GM21528 (cell line): Measurements from ENCODE around the gene STK32C.

Experiments used
- ATAC-seq: cut with Tn5 transposase; IDR thresholded peaks from one replicate; pipeline ENCODE4 v1.9.1; 2021; ENCODE audit warnings: mild to moderate bottlenecking, moderate library complexity; ENCODE audit not compliant: unreplicated experiment, low FRiP score

Gene STK32C

GRCh38 chr10:132192076-132192975 is 115.4 kb downstream of the STK32C start:
- ATAC-seq = no peak

DNA sequence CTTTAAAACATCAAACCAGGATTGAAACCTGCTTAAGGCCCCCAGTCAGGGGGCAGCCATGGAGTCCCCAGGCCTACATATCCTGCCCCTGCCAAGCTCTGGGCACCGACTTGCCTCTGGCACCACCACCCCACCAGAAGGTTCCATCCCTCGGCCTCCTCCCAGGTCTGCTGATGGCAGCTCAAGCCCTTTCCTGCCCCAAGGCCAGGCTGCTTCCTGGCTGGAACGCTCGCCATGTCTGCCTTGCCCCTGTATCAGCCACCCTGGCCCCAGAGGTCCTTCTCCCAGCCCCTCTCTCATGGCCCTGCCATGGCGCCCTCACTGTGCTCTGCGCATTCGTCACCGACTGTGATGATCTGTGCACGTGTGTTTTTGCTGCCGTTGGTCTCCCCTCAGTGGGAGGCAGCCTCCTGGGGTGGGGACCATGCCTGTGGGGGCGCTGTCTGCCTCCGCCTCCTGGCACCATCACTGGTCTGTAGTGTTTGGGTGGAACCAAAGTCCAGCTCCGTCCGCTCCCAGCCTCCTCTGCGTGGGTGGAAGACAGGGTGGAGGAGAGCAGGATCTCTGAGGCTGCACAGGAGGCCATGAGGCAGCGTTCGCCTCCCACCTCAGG is 117.8 kb downstream of the STK32C start:
- no peak for ATAC-seq

- ATAC-seq = no peak
Measured at GRCh38 chr10:132189016-132189415, 118.7 kb downstream of the STK32C start.

DNA sequence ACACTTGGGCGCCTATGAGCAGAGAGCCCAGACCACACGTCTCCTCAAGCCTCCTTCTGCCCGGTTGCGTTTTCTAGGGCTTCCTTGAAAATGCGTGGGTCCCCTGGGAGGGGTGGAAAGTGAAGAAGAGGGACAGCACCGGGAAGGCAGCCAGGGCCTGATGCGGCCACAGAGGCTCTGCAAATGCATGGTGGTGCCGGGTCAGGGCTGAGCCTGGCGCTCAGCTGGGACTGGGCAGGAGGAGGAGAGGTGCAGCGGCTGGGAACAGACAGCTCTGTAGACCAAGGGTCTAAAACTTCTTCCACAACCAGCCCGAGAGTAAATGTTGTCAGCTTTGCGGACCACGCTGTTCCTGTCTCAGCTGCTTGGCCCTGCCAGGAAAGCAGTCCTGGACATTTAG is 119.4 kb downstream of the STK32C start:
- ATAC-seq = no peak

DNA sequence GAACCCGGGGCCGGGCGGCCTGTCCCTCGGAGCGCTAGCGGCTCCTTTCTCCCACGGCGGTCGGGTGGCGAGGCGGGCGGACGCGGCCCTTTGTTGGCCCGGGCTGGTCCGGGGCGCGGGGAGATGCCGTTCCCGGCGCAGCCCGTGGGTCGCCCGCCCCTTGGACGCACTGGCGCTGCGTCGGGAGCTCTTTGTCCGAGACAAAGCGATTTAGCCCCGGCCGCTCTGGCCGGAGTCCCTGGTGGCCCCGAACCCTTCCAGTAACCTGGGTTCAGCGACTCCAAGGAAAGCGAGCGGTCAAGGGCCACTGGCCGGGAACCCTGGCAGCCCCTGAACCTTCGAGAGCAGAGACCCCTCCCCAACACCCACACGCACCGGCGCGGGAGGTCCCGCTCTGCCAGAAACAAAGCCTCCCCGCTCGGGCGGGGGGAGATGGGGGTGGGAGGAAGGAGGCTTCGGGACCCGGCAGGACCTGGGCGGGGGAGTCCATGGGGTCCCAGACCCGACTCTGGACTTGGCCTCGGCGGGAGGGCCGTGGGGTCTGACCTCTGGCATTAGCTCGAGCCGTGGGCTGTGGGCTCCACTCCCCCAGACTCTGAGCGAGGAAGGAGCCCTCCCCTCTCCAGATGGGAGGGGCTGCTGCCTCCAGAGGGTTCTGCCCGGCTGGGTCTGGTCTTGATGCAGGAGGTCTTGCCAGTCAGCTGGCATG is 120.2 kb downstream of the STK32C start:
- ATAC-seq = no peak

DNA sequence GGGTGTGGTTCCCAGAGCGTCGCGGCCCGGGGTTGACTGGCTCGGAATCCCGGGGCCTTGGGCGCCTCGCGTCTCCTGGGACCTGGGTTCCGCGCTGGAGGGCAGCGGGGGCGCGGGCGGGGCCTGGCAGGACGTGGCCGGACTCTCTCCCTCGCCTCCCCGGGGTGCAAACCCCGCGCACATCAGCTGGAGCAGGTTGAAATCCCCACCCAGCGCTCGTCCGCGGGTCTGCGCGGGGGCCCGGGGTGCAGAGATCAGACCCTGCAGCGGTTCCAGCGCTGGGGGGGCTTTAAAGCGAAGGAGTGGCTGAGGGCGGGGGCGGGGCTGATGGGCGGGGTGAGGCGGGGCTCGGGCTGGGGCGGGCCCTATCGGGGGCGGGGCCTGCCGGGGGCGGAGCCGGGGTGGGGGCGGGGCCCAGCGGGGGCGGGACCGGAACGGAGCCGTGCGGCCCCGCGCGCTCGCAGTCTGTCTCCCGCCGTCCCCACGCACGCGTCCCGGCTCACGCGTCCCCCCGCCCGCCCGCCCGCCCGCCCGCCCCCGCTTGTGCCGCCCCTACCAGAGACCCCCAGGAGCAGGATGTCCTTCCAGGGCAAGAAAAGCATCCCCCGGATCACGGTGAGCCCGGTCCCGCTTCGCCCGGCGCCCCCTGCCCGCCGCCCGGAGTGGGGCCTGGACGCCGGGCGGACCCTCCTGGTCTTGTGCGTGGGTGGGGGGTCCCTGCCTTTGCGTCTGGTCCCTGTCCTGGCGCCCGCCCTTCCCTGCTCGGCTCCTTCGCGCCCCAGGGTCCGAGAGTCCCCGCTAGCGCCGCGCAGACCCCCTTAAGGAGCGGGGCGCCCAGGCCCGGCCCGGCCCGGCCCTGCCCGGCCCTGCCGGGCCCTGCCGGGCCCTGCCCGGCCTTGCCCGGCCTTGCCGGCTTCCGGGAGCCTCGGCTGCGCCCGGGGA is 121.0 kb downstream of the STK32C start, which contains the start of gene DPYSL4:
DPYSL4 (plus strand) TSS at position 461 of the 942 bp plus-strand sequence; CDS start at position 577, 116 bp downstream.
- ATAC-seq = no peak

DNA sequence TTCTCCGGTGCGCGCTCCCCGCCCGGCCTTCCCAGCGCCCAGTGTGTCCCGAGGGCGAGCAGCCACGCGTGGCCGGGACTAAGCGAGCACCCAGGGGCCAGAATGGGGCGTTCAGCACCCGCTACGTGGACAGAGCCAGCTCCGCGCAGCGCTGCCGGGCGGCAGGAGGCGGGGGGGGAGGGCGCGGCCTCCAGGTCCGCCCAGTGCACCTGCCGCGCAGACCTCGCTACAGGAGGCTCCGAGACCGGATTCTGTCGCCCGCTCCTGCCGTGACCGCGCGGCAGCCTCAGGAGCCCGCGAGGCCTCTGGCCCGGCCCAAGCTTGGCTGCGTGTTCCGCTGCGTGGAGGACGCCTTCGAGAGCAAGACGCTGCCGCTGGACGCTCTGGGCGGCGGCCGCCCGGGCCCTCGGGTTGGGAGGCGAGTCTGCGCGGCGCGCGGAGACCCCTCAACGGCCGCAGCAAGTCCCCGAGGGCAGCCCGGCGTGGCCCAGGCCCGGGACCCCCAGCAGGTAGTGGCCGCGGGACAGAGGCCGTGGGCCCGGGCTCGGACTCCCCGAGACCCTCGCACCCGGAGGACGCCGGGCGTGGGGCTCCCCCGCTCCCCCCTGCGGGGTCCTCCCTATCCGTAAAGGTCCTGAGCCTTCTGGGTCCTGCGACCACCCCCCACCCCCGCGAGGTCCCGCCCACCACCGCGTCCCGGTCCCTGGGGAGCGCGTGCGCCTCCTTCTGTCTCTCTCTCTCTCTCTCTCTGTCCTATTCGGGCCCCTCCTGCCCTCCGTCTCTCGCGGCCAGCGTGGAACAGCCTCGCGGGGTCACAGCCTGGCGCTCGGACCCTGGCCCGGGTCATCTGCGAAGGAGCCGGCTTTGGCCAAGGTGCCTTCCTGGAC is 121.9 kb downstream of the STK32C start:
- no peak for ATAC-seq

GRCh38 chr10:132184816-132185593 is 122.7 kb downstream of the STK32C start:
- ATAC-seq = no peak

DNA sequence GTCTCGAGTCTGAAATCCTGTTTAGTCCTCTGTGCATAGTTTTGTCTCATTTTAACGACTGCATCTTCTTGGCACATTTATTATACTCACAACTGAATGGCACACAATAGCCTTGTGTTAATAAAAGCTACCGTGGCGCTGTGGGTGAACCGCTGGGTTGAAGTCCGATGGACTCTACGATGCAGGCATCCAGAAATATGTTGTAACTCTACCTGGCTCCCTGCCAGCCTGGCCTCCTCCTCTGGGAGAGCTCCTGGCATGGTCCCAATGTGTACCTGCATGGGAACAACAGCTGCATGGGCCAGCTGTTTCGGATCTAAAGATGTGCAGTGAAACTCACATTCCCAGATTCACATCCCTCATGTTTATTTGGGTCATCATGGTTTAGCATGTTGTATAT is 124.7 kb downstream of the STK32C start:
- no peak for ATAC-seq

DNA sequence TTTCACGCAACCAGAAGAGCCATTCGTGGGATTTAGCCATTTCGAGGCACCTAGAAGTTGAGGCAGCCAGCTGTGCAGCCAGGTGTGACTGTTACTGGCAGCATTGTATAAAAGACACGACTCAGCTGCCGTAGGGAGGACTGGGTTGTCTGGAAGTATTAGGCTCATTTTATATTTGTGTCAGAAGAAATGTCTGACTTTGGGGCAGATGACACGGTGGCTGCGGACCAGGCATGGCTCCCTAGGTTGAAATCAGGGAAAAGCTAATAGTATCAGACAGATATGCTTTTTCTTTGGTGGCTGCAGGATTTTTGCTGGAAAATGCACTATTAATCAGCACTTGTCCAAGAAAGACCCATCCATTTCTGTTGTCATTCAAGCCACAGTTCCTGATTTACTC is 125.2 kb downstream of the STK32C start:
- no peak for ATAC-seq

DNA sequence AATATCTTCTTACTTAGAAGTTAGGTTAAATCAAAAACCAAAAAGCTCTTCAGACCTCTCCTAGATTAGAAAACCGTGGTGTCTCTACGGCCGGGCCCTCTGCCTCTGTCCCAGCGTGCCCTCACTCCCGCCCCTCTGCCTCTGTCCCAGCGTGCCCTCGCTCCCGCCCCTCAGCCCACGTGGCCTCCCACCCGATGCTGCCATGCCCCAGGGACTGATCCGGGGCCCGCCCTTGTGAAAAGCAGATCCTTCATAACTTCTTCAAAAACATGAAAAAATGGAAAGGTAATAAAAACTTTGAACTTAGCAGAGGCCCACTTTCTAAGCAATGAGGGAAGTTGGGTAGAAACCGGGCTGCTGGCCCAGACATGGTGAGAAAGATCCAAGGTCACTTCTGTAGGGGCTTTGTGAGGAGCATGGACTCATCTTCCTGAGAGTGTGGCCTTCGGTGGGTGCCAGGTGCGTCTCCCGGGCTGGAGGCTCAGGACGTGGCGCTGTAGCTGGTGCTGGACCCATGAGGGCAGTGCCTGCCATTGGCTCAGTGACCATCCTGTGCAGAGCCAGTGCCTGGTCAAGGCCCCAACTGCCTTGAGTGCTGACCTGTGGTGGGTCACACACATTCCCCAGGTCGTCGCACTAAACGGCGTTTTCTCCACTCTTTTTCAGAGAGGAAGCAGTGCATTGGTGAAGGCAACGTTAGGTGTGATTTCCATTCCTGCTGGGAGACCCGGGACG is 125.9 kb downstream of the STK32C start:
- ATAC-seq = no peak

- ATAC-seq = no peak
Measured at GRCh38 chr10:132180736-132181135, 127.0 kb downstream of the STK32C start.

- no peak for ATAC-seq
Measured at GRCh38 chr10:132179551-132180392, 128.0 kb downstream of the STK32C start.

- ATAC-seq = no peak
Measured at GRCh38 chr10:132178672-132179545, 128.8 kb downstream of the STK32C start.

DNA sequence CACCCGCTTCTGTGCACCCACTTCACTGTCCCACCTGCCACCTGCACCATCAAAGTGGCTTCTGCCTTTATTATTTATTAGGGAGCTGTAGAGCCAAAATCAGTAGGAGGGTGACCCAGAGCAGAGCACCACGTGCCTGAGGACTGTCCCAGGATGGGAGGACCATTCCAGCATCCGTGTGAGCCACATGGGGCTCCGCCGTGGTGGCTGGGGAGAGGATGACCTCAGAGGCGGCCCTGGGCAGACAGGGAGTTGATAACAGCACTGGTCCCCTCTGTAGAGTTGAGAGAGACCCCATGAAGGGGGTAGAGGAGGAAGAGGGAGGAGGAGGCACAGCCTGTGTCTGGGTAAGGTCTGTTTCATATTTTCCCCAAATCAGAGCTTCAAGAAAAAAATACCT is 129.7 kb downstream of the STK32C start:
- ATAC-seq = no peak
